22Rv1 (cell line): Measurements from ENCODE around the gene RASSF8.

Source experiments
- ZFX ChIP-seq: fragments of 450-650 bp; IDR thresholded peaks from 2 replicates; pipeline ENCODE4 v1.6.1; 2017; ENCODE audit warnings: antibody characterized with exemption, borderline replicate concordance
- TF ChIP-seq, protein P1 (sequence below): fragments of 450-650 bp; IDR thresholded peaks from 2 replicates; pipeline ENCODE4 v1.5.1; 2017; ENCODE audit warnings: mild to moderate bottlenecking

DNA sequence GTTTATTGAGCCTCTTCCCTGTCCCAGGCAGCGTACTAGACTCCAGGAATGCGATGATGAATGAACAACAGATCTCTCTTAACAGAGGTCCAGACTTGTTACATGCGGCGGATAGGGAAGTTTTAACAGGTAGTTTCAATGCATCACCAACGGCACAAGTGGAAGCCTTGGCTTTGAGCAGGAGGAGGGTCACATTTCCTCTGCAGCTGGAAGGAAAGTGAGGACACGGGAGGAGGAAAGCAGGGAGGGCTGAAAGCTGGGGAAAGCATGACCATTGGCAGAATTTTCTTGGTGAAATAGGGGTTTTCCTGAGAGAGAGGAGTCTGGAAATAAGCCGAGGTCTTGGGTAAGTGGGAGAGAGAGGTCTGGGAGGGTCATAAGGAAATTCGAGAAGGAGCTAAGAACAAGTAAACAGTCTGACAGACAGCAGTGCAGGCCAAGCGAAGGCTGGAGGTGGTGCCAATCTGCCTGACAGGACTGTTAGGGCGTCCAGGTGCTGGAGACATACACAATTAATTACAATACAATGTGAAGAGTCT is 150.9 kb downstream of the RASSF8 start:
- TF ChIP-seq, protein P1, sequence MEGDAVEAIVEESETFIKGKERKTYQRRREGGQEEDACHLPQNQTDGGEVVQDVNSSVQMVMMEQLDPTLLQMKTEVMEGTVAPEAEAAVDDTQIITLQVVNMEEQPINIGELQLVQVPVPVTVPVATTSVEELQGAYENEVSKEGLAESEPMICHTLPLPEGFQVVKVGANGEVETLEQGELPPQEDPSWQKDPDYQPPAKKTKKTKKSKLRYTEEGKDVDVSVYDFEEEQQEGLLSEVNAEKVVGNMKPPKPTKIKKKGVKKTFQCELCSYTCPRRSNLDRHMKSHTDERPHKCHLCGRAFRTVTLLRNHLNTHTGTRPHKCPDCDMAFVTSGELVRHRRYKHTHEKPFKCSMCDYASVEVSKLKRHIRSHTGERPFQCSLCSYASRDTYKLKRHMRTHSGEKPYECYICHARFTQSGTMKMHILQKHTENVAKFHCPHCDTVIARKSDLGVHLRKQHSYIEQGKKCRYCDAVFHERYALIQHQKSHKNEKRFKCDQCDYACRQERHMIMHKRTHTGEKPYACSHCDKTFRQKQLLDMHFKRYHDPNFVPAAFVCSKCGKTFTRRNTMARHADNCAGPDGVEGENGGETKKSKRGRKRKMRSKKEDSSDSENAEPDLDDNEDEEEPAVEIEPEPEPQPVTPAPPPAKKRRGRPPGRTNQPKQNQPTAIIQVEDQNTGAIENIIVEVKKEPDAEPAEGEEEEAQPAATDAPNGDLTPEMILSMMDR: no peak
- no peak for TF ChIP-seq ZFX
